HG03108 (cell line): ENCODE results near the gene DSG4.

Source experiments
- ATAC-seq: cut with Tn5 transposase; IDR thresholded peaks from one replicate; pipeline ENCODE4 v1.9.1; 2021; ENCODE audit warnings: moderate library complexity; ENCODE audit not compliant: unreplicated experiment

DSG4 gene

DNA sequence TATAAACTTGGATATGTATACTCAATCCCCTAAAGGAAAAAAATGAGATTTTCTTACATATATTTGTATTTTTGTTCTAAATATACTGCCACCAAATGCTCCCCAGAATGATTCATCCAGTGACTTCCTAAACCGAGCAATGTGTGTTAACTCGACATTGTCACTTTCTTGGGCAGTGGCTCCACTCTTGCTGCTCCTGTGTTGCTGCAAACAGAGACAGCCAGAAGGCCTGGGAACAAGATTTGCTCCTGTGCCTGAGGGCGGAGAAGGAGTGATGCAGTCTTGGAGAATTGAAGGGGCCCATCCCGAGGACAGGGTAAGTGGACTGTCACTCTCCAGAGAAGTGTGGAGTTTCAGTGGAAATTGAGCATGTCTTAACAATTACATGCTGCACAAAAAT lies 32.7 kb downstream of the DSG4 start:
- no peak for ATAC-seq

DNA sequence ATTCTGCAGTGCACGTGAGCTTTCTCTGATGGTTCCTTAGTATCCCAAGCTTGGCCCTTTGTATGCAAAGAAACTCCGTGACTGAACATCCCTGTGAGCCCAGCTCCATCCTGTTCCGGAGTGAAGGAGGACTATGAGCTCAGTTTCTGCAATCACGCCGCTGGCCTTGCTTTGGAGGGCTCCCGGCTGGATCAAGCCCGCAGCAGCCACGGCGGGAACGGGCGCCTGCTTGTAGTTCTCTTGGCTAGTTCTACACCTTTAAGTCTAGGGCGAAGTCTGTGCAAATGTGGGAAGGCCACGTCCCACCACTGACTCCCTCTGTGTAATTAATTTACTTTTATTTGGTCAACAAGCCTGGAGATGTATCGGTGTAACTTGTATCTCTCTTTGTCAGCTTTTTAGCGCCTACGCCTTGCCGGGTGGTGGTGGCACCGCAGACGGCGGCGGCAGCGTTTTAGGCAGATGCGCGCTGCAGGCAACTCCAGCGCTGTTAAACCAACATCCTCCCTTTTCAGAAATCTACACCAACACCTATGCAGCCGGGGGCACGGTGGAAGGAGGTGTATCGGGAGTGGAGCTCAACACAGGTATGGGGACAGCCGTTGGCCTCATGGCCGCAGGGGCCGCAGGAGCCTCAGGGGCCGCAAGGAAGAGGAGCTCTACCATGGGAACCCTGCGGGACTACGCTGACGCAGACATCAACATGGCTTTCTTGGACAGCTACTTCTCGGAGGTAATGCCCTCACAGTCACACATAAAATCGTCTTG lies 34.3 kb downstream of the DSG4 start:
- ATAC-seq: no peak

DNA sequence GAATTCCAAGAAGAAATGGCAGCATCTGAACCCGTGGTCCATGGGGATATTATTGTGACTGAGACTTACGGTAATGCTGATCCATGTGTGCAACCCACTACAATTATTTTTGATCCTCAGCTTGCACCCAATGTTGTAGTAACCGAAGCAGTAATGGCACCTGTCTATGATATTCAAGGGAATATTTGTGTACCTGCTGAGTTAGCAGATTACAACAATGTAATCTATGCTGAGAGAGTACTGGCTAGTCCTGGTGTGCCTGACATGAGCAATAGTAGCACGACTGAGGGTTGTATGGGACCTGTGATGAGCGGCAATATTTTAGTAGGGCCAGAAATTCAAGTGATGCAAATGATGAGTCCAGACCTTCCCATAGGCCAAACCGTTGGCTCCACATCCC lies 36.6 kb downstream of the DSG4 start:
- ATAC-seq: no peak

DNA sequence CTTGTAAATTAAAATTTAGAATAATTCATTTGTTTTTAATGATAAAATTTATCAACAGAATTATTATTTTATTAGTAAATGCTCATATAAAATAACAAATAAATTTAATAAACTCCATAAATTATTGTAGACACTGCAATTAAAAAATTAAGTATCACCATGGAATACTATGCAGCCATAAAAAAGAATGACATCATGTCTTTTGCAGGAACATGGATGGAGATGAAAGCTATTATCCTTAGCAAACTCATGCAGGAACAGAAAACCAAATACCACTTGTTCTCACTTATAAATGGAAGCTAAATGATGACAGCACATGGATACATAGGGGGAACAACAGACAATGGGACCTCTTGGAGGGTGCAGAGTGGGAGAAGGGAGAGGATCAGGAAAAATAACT lies 41.3 kb downstream of the DSG4 start:
- ATAC-seq: no peak

DNA sequence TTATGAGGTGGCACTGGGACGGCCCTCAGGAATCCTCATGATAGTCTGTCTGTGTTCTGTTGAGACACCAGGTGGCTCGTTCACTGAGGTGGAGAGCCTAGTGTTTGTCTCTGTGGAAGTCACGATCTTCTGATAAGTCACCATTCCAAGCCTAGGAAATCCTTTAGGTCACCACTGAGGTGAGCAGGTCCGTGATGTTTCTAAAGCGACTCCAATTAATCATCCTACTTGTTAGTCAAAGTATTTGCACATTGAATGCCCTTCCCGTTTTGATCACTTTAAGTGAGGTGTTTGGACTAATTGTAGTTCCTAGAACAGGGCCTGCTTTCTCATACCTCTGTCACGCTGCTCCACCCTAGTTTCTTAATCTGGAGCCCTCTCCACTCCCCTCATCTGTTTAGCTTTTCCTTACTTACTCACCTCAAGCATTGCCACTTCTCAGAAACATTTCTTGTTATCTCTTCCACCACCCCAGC lies 42.9 kb downstream of the DSG4 start:
- ATAC-seq: no peak

DNA sequence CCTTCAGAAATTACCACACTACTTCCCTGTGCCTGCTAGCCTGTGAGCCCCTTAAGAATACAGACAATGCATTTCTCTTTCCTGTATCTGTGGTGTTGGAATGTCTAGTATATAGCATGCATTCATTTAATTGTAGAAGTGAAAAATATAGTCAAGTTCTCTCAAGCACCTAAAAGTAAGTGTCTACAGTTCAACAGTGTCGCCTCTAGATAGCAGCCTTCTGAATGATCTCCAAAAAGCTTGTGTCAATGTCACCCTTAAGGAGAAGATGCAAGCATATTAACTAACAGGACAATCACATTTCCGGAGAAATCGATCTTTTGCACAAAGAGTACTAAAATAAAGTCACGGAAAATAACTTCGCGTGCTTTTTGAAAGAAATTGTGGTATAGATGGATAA lies 43.5 kb downstream of the DSG4 start:
- ATAC-seq: no peak

DNA sequence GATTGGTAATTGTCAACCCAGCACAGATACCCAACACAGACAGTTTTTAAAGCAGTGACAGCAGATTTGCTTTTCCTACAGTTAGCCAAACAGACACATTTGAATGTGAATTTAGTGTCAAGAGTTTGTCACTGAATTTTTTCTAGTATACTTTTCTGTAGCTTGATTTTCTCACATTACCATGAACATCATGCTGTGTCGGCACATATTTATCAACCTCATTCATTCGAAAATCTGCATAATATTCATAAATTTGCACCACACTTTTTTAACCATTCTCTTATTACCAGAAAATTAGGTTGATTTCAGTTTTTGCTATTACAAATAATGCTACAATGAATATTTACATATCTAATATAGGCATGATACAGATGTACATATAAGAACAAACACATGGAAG lies 43.9 kb downstream of the DSG4 start:
- ATAC-seq: no peak

DNA sequence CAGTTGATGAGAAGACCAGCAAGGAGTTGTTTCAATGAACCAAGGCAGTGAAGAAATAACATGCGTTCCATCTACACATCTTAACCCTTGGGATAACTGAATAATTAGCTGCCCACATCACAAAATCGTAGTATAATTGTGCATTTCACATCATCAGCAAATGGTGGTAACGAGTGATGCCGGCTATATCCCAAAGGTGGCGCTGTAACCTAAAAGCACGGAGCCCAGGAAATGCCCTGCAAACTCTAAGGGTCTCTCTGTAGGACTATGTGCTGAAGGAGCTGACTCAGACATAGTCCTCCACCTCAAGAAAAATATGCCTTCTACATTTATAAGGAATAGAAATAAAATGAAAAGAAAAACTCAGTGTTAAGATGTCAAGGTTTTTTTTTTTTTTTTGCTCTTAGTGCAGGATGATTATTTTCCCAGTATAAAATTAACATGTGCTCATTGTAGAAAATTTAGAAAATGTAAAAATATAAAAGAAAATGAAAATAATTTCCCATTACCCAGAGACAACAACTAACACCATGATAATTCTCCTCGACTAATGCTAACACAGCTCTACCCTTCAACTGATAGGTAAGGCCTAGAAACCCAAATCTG lies 47.9 kb downstream of the DSG4 start:
- ATAC-seq: peak; percentile 54

DNA sequence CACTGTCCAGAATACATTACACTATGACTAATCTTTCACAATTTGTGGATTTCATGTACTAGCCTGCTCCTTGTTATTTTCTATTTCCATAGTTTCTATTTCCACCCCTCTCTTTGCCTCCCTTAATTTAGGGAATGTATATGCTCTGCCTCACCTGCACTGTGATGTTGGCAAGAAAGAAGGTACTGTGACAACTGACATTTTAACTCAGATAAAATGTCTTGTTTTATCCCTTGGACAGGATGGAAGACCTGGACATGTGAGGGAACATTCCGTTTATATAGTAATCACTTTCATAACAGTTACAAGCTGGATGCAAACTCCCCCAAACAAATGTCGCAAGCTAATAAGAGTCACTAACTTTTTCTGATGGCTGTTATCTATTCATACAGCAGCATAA lies 49.4 kb downstream of the DSG4 start:
- no peak for ATAC-seq

DNA sequence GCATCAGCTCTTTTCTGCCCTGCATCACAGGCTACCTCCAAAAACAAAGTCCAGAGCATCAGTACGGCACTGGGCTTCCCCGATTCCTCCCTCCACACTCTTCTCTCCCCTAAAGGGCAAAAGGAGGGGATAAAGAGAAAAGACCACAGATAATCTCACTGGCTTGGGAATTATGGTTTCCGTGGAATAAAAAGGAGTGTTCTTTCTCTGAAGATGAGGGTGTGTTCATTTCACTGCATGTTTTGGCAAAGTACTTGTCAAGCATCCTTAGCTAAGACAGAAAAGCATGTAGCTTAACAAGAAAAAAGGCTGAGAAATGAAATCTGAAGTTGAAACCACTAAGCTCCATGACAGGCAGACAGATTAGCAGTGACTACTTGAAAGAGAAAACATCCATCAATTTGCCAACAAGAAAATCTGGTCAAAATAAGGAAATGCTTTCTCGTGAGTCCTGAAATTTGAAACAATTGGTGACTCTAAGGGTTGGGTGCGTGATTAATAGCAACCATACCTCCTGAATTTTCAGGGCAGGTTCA lies 50.4 kb downstream of the DSG4 start:
- ATAC-seq: no peak

DNA sequence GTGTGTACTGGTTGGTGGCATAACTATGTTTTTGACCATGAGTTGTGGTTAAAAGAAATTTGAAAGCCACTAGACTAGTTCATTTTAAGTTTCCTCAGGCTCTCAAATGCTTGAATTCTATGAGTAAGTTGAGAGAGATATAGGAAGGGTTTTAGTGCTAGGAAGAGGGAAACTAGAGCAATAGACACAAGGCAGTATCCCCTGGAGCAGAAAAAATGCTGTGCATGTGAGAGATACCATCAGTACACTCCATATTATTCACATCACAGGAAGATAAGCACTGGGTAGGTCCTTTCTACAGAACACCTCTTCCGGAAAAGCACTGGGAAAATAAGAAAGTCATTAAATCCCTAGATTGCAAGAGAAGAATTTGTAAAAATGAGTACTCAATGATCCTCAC lies 51.6 kb downstream of the DSG4 start:
- no peak for ATAC-seq

DNA sequence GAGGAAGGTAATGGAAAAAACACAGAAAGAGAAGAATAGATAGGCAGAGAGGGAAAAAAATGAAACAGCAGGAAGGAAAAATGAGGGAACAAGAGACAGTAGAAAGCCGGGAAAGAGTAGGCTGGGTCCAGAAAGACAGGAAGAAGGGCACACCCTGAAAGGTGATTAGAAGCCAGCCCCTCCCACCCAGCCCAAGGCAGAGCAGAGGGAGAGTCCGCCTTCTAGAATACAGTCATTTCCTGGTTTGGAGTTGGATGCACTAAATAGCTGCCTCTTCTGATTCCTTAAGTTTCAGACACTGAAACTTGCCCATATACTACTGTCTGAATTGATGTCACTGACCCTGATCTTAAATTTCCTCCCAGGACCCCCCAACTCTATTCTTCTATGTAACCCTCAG lies 53.0 kb downstream of the DSG4 start:
- ATAC-seq: no peak

DNA sequence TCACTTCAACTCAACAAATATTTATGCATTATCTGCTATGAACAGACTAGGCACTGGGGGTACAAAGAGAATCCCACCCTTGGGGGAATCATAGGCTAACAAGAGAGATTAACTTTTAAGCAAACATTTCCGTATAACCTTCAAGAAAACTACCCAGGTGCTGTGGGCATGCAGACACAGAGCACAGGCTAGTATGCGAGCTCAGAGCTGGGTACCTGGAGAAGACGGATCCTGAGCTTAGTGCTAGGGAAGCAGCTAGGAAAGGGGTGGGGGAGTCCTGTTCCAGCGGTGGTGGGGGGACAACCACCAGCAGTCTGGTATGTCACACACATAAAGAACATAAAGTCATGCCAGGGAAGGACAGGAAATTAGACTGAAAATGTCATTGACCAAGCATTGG lies 53.5 kb downstream of the DSG4 start:
- ATAC-seq: no peak

DNA sequence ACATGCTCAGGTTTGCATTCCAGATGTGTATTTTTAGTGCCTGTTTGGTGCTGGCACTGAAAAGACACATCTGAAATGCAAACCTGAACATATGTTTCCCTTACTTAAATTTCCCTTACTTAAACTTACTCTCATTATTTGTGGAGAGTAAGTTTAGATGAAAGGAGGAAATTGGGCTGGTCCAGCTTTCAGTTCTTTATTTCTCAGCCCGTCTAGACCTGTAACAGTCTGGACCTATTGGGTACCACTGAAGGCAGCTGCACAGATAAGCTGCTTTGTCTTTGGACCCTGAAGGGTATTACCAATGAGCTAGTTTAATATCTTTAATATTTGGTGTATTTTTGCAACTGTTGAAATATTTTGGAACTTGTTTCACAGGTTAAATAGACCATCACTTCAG lies 54.0 kb downstream of the DSG4 start:
- no peak for ATAC-seq

DNA sequence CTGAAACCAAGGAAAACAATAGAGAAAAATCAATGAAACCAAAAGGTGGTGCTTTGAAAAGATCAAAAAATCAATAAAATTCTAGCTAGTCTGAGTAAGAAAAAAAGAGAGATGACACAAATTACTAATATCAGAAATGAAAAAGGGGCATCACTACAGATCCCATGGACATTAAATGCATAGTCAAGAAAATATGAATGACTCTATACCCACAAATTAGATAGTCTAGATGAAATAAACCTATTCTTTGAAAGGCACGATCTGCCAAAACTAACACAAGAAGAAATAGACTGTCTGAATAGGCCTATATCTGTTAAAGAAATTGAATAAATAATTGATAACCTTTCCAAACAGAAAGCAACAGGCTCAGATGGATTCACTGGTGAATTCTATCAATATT lies 55.7 kb downstream of the DSG4 start:
- ATAC-seq: no peak

DNA sequence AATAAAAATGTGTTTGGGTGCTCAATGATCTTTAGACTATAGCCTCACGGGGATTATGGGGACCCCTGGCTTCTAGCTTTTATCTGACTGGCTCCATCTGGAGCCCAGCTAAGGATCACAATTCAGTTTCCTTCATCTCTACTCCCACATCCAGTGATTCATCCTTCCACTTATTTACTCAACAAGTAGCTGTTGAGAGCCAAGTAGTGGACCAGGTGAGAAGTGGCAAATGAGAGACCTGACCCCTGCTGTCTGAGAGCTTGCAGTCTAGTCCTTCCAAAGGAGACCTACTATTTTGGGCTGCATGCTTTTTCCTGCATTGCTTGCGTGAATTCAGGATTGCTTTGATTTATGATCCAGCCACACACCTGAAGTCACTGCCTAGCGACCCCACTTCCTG lies 60.2 kb downstream of the DSG4 start:
- ATAC-seq: no peak

DNA sequence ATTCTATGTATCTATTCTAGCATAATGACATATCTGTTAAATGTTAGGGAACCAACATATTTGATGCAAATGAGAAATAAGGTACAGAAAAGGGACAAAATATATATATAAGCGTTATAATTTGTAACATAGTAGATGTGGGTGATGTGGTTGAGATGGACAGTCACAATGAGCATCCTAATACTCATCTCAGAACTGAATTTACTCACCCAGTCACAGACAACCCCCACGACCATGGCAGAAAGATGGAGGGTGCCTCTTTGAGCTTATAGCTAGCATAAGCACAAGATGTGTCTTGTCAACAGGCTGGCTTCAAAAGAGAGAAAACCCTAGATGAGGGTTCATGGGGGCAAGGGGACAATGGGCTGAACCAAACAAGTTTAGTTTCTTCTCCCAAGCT lies 61.8 kb downstream of the DSG4 start:
- ATAC-seq: no peak

DNA sequence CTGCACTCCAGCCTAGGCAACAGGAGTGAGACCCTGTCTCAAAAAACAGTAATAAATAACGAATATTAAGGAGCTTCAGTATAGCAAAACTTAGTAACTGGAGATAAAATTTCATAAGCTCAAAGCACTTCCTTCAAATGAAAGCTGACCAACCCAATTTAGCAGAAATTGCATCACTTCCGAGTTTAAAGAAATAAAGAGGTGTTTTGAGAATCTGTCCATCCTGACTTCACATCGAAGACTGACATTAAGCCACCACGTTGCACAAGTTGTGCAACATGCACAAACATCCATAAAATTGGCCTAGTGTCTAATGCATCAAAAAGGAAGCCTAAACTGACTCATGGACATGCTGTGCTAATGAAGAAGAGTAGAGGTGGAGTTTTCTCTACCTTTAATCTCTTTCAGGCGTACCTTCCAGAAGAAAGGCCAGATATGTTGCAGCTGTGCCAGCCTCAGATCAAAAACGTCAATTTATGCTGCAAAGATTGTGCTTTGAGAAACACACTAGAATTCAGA lies 63.3 kb downstream of the DSG4 start:
- ATAC-seq: no peak

DNA sequence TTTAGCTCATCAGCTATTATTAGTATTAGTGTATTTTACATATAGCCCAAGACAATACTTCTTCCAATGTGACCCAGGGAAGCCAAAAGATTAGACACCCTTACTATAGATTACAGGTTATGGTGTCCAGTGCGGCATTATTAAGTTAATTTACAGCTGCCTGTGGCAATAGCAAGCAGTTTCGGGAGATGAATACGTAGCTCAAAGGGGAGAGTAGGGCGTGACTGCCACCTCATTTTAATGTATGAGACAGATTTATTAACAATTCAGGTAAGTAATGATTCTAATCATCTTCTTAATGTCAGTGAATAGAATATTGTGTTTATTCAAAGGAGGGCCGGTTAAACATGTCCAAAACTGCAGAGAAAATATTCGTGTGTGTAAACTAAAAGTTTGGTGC lies 64.2 kb downstream of the DSG4 start:
- no peak for ATAC-seq

DNA sequence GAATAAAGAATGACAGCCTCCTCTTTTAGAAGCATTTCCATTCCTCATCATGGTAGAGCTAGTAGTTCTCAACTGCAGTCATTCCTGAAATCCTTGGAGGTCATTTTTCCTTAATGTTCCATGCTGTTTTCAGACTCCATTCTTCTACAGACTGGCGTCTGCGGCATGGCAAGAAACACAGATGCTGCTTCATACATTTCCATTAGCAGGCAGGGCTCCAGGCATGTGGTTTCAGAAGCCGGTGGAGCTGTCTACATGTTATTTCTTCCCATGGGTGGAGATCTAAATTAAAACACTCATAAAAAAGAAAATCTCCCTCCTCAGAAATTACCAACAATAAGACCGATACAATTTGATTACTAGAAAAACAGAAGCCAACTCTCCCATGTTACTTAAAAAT lies 64.9 kb downstream of the DSG4 start:
- no peak for ATAC-seq

DNA sequence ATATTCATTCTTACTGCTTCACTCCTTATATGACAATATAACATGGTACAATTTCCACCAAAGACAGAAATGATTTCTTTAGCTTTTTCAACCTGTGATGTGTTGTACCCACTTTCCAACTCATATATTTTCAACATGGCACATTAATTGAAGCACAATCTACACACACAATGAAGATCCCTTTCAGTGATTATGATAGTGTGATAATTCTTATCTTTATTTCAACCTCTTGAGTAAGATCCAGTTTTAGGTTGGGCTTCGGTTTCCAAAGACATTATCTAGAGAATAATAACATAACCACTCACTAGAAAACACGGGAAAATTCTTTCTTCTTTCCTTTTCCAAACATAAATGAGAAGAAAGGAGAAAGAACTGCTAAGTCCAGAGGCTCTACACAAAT lies 67.6 kb downstream of the DSG4 start:
- no peak for ATAC-seq

DNA sequence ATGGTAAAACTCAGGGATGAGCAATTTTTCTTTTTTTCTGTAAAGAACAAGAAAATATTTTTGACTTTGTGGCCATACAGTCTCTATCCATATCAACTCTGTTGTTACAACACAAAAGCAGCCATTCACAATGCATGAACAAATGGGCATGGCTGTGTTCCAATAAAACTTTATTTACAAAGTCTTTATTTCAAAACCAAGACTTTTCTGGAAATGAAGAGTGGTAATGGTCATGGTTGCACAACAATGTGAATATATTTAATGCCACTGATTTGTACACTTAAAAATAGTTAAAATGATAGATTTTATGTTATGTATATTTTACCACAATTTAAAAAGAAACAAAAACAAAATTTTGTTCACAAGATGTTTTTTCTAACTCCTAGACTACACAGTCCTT lies 69.3 kb downstream of the DSG4 start:
- ATAC-seq: no peak
